PC-3 (cell line): ENCODE results near the gene ATP8B3.

Experiments
- CTCF ChIP-seq: fragments of 300-600 bp; sonication (generic); conservative IDR thresholded peaks from 2 replicates; pipeline ENCODE4 v1.5.1; 2017; ENCODE audit warnings: antibody characterized with exemption, low read depth, mild to moderate bottlenecking, low read length
- EZH2 ChIP-seq: fragments of 300-600 bp; sonication (generic); IDR thresholded peaks from one replicate; pipeline ENCODE4 v1.6.1; 2017; ENCODE audit warnings: antibody characterized with exemption, mild to moderate bottlenecking, low read length; ENCODE audit not compliant: unreplicated experiment
- EZH2phosphoT487 ChIP-seq: fragments of 300-600 bp; sonication (generic); IDR thresholded peaks from 2 replicates; pipeline ENCODE4 v1.6.1; 2018; ENCODE audit warnings: mild to moderate bottlenecking, antibody characterized with exemption, low read length, borderline replicate concordance

- no peak for TF ChIP-seq CTCF
- TF ChIP-seq EZH2, result no peak
- no peak for TF ChIP-seq EZH2phosphoT487
Measured at GRCh38 chr19:1818549-1819195, 6.6 kb upstream of the ATP8B3 start.
